NCI-H1417 treated with DMSO at 0.1 percent for 48 hours (cell line): Measurements from ENCODE around the gene DSCAM.
"Not testable (repeated sequence)": the region's sequence is repeated elsewhere in the genome, so short reads cannot be mapped to it uniquely, and the experiment has no call there.

Experiments
- DNase-seq: peaks from one replicate; lab custom pipeline; 2025; lab: John Stamatoyannopoulos, UW

Gene DSCAM

GRCh38 chr21:40250514-40251294, 596.3 kb downstream of the DSCAM start:
- DNase-seq, result no peak

- DNase-seq, result peak; percentile 17
These were observed 602.0 kb downstream of the DSCAM start for GRCh38 chr21:40244981-40245380.

- DNase-seq, result no peak
These were observed 603.3 kb downstream of the DSCAM start for GRCh38 chr21:40243685-40244084.

- DNase-seq, result no peak
These were observed 604.2 kb downstream of the DSCAM start for GRCh38 chr21:40242586-40243265.

GRCh38 chr21:40235528-40235927, 611.4 kb downstream of the DSCAM start:
- no peak for DNase-seq

- no peak for DNase-seq
These were observed 615.0 kb downstream of the DSCAM start for GRCh38 chr21:40231979-40232378.

GRCh38 chr21:40227096-40227495, 619.9 kb downstream of the DSCAM start:
- DNase-seq, result no peak

GRCh38 chr21:40215941-40216340, 631.0 kb downstream of the DSCAM start:
- no peak for DNase-seq

- no peak for DNase-seq
These were observed 636.7 kb downstream of the DSCAM start for GRCh38 chr21:40210251-40210650.

GRCh38 chr21:40208948-40209345, 638.0 kb downstream of the DSCAM start:
- peak; percentile 52 for DNase-seq

- no peak for DNase-seq
These were observed 638.6 kb downstream of the DSCAM start for GRCh38 chr21:40208206-40208947.

GRCh38 chr21:40200946-40201345, 646.0 kb downstream of the DSCAM start:
- no peak for DNase-seq

GRCh38 chr21:40200126-40200525, 646.8 kb downstream of the DSCAM start:
- no peak for DNase-seq

- DNase-seq, result no peak
These were observed 652.6 kb downstream of the DSCAM start for GRCh38 chr21:40194185-40194980.

GRCh38 chr21:40191616-40192015, 655.3 kb downstream of the DSCAM start:
- DNase-seq, result no peak

GRCh38 chr21:40191196-40191595, 655.8 kb downstream of the DSCAM start:
- DNase-seq, result no peak

- no peak for DNase-seq
These were observed 658.9 kb downstream of the DSCAM start for GRCh38 chr21:40187946-40188654.

GRCh38 chr21:40187244-40187643, 659.7 kb downstream of the DSCAM start:
- no peak for DNase-seq

GRCh38 chr21:40186045-40186444, 660.9 kb downstream of the DSCAM start:
- DNase-seq, result no peak

GRCh38 chr21:40185208-40185607, 661.8 kb downstream of the DSCAM start:
- no peak for DNase-seq

- DNase-seq, result not testable (repeated sequence)
These were observed 664.5 kb downstream of the DSCAM start for GRCh38 chr21:40182491-40182890.
